ENCODE measurements around the gene DNER.

DNA sequence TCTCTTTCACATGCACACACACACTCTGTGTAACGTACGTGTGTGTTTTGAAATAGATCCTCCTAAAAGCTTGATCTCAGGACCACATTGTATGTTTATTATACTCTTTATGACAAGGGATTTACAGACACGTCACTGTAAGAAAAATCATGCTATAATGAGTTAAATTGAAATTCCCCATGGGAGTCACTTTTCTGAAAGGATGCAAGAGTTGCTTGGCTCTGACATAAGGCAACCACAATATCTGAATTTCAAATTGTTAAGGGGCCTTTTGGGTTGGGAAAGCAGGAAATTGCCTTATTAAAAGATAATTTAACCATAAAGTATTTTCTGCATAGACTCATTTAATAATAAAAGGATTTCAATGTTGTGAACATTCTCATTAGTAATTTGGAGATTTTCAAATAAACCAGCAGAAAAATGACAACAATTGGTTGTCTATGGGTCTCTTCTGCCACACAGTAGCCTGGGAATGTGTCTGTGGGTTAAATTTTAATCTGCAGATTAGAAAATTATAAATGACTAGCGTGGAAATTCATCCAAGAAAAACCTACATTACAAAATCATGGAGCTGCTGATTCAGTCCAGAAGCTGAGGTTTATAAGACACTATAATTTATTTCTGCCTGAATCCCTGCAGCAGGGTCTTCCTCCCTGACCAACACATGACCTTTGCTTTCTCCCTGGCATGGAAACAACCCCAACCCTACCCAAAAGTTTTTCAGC, 367.4 kb downstream of the DNER start:
- TF ChIP-seq YY1 (IDR thresholded peaks at IDR 0.05; ENCODE audit: extremely low read depth, insufficient replicate concordance, low read depth, low read length) (no peak), POLR2AphosphoS5 (IDR thresholded peaks at IDR 0.05; ENCODE audit: low read depth, low read length) (no peak), POLR2A (IDR thresholded peaks at IDR 0.05; ENCODE audit: borderline replicate concordance, extremely low read depth, insufficient read depth, insufficient read length) (no peak), ELF1 (IDR thresholded peaks at IDR 0.05; ENCODE audit: borderline replicate concordance, low read depth) (no peak), EZH2phosphoT487 (IDR thresholded peaks at IDR 0.05; ENCODE audit: borderline replicate concordance) (no peak)
- TF ChIP-seq, protein P1, sequence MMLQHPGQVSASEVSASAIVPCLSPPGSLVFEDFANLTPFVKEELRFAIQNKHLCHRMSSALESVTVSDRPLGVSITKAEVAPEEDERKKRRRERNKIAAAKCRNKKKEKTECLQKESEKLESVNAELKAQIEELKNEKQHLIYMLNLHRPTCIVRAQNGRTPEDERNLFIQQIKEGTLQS (IDR thresholded peaks at IDR 0.05): no peak
- TF ChIP-seq, protein P2, sequence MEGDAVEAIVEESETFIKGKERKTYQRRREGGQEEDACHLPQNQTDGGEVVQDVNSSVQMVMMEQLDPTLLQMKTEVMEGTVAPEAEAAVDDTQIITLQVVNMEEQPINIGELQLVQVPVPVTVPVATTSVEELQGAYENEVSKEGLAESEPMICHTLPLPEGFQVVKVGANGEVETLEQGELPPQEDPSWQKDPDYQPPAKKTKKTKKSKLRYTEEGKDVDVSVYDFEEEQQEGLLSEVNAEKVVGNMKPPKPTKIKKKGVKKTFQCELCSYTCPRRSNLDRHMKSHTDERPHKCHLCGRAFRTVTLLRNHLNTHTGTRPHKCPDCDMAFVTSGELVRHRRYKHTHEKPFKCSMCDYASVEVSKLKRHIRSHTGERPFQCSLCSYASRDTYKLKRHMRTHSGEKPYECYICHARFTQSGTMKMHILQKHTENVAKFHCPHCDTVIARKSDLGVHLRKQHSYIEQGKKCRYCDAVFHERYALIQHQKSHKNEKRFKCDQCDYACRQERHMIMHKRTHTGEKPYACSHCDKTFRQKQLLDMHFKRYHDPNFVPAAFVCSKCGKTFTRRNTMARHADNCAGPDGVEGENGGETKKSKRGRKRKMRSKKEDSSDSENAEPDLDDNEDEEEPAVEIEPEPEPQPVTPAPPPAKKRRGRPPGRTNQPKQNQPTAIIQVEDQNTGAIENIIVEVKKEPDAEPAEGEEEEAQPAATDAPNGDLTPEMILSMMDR (IDR thresholded peaks at IDR 0.05 in 2 of 3, conservative IDR thresholded peaks at IDR 0.05 in 1 of 3; ENCODE audit: borderline replicate concordance in 1 of 3, insufficient read depth in 1 of 3, low read depth in 2 of 3, low read length in 2 of 3): no peak

Measured in HCT116 (cell line).